ENCODE results near the gene FTSJ3. TPM values are rescaled to one million over a fixed set of nuclear protein-coding genes. Genes with fewer than 3 reads are reported as not detected.

FTSJ3 gene
- total RNA-seq, 1 experiment from 2014 or later: 80.3 TPM

- H3K27ac Mint-ChIP-seq: peak overlapping the region; percentile 95 to 99 (median 99)
- H2BK5ac ChIP-seq (ENCODE audit: insufficient read length, low read length): no peak overlapping the region
- no peak overlapping the region for H3T11ph ChIP-seq (ENCODE audit: low read length)
- H3K4me1 Mint-ChIP-seq: peaks cover 2 to 5% of the 10 kb centered on the region in 2 experiments; a peak in 3 of 4 replicates
- peak overlapping the region; percentile 30 for H2BK12ac ChIP-seq (ENCODE audit: insufficient read length, low read depth, low read length)
- H3K4me2 ChIP-seq (ENCODE audit: insufficient read depth, insufficient read length, low read length): peak overlapping the region; percentile 4
- H3K79me1 ChIP-seq (ENCODE audit: insufficient read depth, low read depth, low read length, poor library complexity, severe bottlenecking): no peaks in the 10 kb centered on the region
- peak overlapping the region; percentile 27 for H3K9ac ChIP-seq (ENCODE audit: extremely low read depth, insufficient read length, low read length)
- DNase-seq: peak; percentile 99
- peaks cover 4% of the 10 kb centered on the region; the same call in 1 of the 2 replicates for H3K27me3 ChIP-seq (ENCODE audit: insufficient read depth, low read length)
- H3K14ac ChIP-seq (ENCODE audit: insufficient read depth, low read length): peak overlapping the region; percentile 80
- no peak overlapping the region for H3K27ac ChIP-seq (ENCODE audit: insufficient read length, low read depth, low read length)
- H3K36me3 Mint-ChIP-seq (ENCODE audit: insufficient read depth in 1 of 3, low read depth in 3 of 3): peaks cover 0 to 10% (median 3%) of the 10 kb centered on the region in 3 experiments; a peak in 4 of 7 replicates
- WGBS (ENCODE audit: extremely low coverage, insufficient read length, low lambda C conversion rate): no CpG with 5 or more reads among the region's 82 CpGs
- no peak overlapping the region for H2AK5ac ChIP-seq (ENCODE audit: insufficient read length, low read length)
- no peaks in the 10 kb centered on the region for H4K20me1 ChIP-seq (ENCODE audit: control insufficient read depth, insufficient read depth, insufficient read length)
- H2BK15ac ChIP-seq (ENCODE audit: low read depth, low read length): no peak overlapping the region; the same call in 1 of the 2 replicates
- peak overlapping the region; percentile 70 for H4K5ac ChIP-seq (ENCODE audit: insufficient read length, low read depth, low read length)
- H3K4ac ChIP-seq (ENCODE audit: low read depth, low read length): no peak overlapping the region
- H2BK120ac ChIP-seq (ENCODE audit: low read depth, low read length, poor library complexity, severe bottlenecking): no peak overlapping the region
- TF ChIP-seq CTCF (conservative IDR thresholded peaks at IDR 0.05): peak; percentile 70
- no peaks in the 10 kb centered on the region for H3K4me1 ChIP-seq (ENCODE audit: insufficient read depth, low read length)
- H3K18ac ChIP-seq (ENCODE audit: insufficient read length, low read depth, low read length): peak overlapping the region; percentile 82
- no peak overlapping the region for H3K56ac ChIP-seq (ENCODE audit: insufficient read length, low read depth, low read length)
- H2AFZ ChIP-seq (ENCODE audit: low read length): no peak overlapping the region
- no peak overlapping the region for H2BK20ac ChIP-seq (ENCODE audit: low read depth, low read length, poor library complexity, severe bottlenecking)
- no peak overlapping the region for H4K8ac ChIP-seq (replicated peaks; ENCODE audit: insufficient read length, low read depth, low read length)
- no peaks in the 10 kb centered on the region for H3K9me3 ChIP-seq (ENCODE audit: control insufficient read depth, low read depth, low read length)
- H4K91ac ChIP-seq (ENCODE audit: insufficient read length, low read depth, low read length): no peak overlapping the region
- H3K9me3 Mint-ChIP-seq: peaks cover 8 to 15% of the 10 kb centered on the region in 2 experiments
- no peaks in the 10 kb centered on the region for H3K23me2 ChIP-seq (ENCODE audit: insufficient read length, low read depth, low read length, poor library complexity, severe bottlenecking)
- no peaks in the 10 kb centered on the region for H3K79me2 ChIP-seq (ENCODE audit: insufficient read depth, low read length)
- H3K27me3 Mint-ChIP-seq (ENCODE audit: low read depth): peaks cover 72% of the 10 kb centered on the region
- no peak overlapping the region for H3K23ac ChIP-seq (ENCODE audit: insufficient read length, low read depth, low read length)
- peak overlapping the region; percentile 50 to 53; a peak in 4 of 5 replicates for H3K4me3 Mint-ChIP-seq
These were observed 21.6 kb upstream of the FTSJ3 start for GRCh38 chr17:63848834-63849689.
